Prostate gland (tissue), 2 donors: ENCODE data around the gene UFC1. TPM values are rescaled to one million over a fixed set of nuclear protein-coding genes. Genes with fewer than 3 reads are reported as not detected.

Source experiments
- DNase-seq: peaks from one replicate; pipeline ENCODE4 v3.0.0-alpha.2; 2019; ENCODE audit warnings: low spot score
- H3K27ac ChIP-seq, 2 donors: fragments of 200-600 bp; sonication (generic); 2 replicates each; pipeline ENCODE4 v1.5.1; 2017 to 2019
- H3K27me3 ChIP-seq: fragments of 200-600 bp; sonication (generic); replicated peaks from 2 replicates; pipeline ENCODE4 v1.5.1; 2019; ENCODE audit not compliant: insufficient read depth
- H3K36me3 ChIP-seq, 2 donors: fragments of 200-600 bp; sonication (generic); 1 replicate in 1 of 2; 2 replicates in 1 of 2; pipeline versions ENCODE4 v1.5.1 to v1.8.1; 2017 to 2019
- H3K4me1 ChIP-seq: fragments of 200-600 bp; sonication (generic); replicated peaks from 2 replicates; pipeline ENCODE4 v1.5.1; 2019
- H3K4me3 ChIP-seq, 2 donors: fragments of 200-600 bp; sonication (generic); 2 replicates each; pipeline ENCODE4 v1.5.1; 2017 to 2019
- H3K9me3 ChIP-seq: fragments of 200-600 bp; sonication (generic); 2 replicates; pipeline ENCODE4 v1.5.1; 2017
- CTCF ChIP-seq, 4 experiments: fragments of 200-600 bp in 2 of 4; fragments of 450-650 bp in 2 of 4; sonication (generic) in 2 of 4; IDR thresholded peaks; 1 replicate in 3 of 4; 2 replicates in 1 of 4; pipeline ENCODE4 v1.5.1; 2016 to 2019; ENCODE audit warnings: antibody characterized with exemption in 4 of 4, mild to moderate bottlenecking in 2 of 4, moderate library complexity in 2 of 4
- POLR2A ChIP-seq: fragments of 450-650 bp; IDR thresholded peaks from one replicate; pipeline ENCODE4 v1.6.1; 2016; ENCODE audit warnings: antibody characterized with exemption, mild to moderate bottlenecking
- POLR2AphosphoS5 ChIP-seq: sonication (generic); formaldehyde crosslinking; IDR thresholded peaks from one replicate; pipeline ENCODE4 v1.6.1; 2017; ENCODE audit warnings: antibody characterized with exemption
- WGBS: methylation state at CpG from one replicate; pipeline ENCODE4 v1.1.5; 2018; 5-methylcytosine and 5-hydroxymethylcytosine counted together
- intact Hi-C: fragments of 100-400 bp; cut with DNase I; formaldehyde crosslinking; loops from one replicate; pipeline ENCODE4 v1.14.2; 2022
- total RNA-seq, 2 donors: library from RNA; depleted of rRNA; stranded (reverse); fragments of >200 nt; gene quantifications; one replicate each; pipeline ENCODE4 v1.1.0, GENCODE V29; 2016

Gene UFC1
- total RNA-seq, 2 donors from 2014 or later = 71.3 to 72.8 TPM

- Histone ChIP-seq H3K36me3 (no peaks in the 10 kb centered on the region), H3K4me3 (peak overlapping the region; percentile 69 to 77), H3K4me1 (peaks cover 5% of the 10 kb centered on the region), H3K9me3 (no peaks in the 10 kb centered on the region), H3K27ac (peak overlapping the region; percentile 93 to 97), H3K27me3 (no peaks in the 10 kb centered on the region)
- intact Hi-C loops = loop anchor here (2.0 kb wide), 2 partner anchors 14 to 20 kb away; partner anchors contain the start of genes NIT1, PFDN2 and UFC1
- TF ChIP-seq CTCF (IDR thresholded peaks at IDR 0.05) (no peak), POLR2AphosphoS5 (no peak), POLR2A (no peak)
- 3% methylated on average over 11 of the region's 11 CpGs for WGBS
- no peak for DNase-seq
Observed at GRCh38 chr1:161133220-161133740, 20.5 kb upstream of the UFC1 start.

- Histone ChIP-seq H3K27ac (no peak overlapping the region), H3K4me1 (peaks cover 5% of the 10 kb centered on the region), H3K36me3 (no peaks in the 10 kb centered on the region), H3K4me3 (no peak overlapping the region), H3K9me3 (no peaks in the 10 kb centered on the region), H3K27me3 (no peaks in the 10 kb centered on the region)
- intact Hi-C loops = no loop called here
- TF ChIP-seq POLR2AphosphoS5 (no peak), POLR2A (no peak), CTCF (IDR thresholded peaks at IDR 0.05) (no peak)
- no peak for DNase-seq
- 83% methylated on average over 3 of the region's 3 CpGs for WGBS
Observed at GRCh38 chr1:161137881-161138280, 15.9 kb upstream of the UFC1 start.

GRCh38 chr1:161138431-161138830, 15.3 kb upstream of the UFC1 start:
- H3K27me3 ChIP-seq = no peaks in the 10 kb centered on the region
- H3K27ac ChIP-seq = no peak overlapping the region
- no peaks in the 10 kb centered on the region for H3K9me3 ChIP-seq
- H3K36me3 ChIP-seq = no peaks in the 10 kb centered on the region
- DNase-seq = no peak
- TF ChIP-seq POLR2A (no peak), CTCF (IDR thresholded peaks at IDR 0.05) (no peak), POLR2AphosphoS5 (no peak)
- intact Hi-C loops = no loop called here
- H3K4me1 ChIP-seq = peaks cover 5% of the 10 kb centered on the region
- H3K4me3 ChIP-seq = no peak overlapping the region
- WGBS = 79% methylated on average over 1 of the region's 1 CpG

- H3K36me3 ChIP-seq = no peaks in the 10 kb centered on the region
- H3K27ac ChIP-seq = no peak overlapping the region
- WGBS = 33% methylated on average over 1 of the region's 1 CpG
- no peaks in the 10 kb centered on the region for H3K4me1 ChIP-seq
- H3K9me3 ChIP-seq = no peaks in the 10 kb centered on the region
- peak; percentile 39 for DNase-seq
- peak in 3 of 4 experiments; percentile 38 to 54 (median 51) for TF ChIP-seq CTCF (IDR thresholded peaks at IDR 0.05)
- TF ChIP-seq POLR2AphosphoS5 = no peak
- no peak overlapping the region for H3K4me3 ChIP-seq
- H3K27me3 ChIP-seq = no peaks in the 10 kb centered on the region
- intact Hi-C loops = no loop called here
Observed at GRCh38 chr1:161139766-161140165, 14.0 kb upstream of the UFC1 start.

- Histone ChIP-seq H3K9me3 (no peaks in the 10 kb centered on the region), H3K27me3 (no peaks in the 10 kb centered on the region), H3K36me3 (no peaks in the 10 kb centered on the region), H3K4me3 (no peak overlapping the region), H3K27ac (no peak overlapping the region), H3K4me1 (no peaks in the 10 kb centered on the region)
- DNase-seq = no peak
- no peak for TF ChIP-seq POLR2AphosphoS5
- no peak for TF ChIP-seq CTCF (IDR thresholded peaks at IDR 0.05)
- TF ChIP-seq POLR2A = no peak
- 96% methylated on average over 29 of the region's 29 CpGs for WGBS
- intact Hi-C loops = no loop called here
Observed at GRCh38 chr1:161140755-161141400, 12.9 kb upstream of the UFC1 start.
